Tongue (tissue), 2 donors: ENCODE data around the gene HOXB8. TPM values are rescaled to one million over a fixed set of nuclear protein-coding genes. Genes with fewer than 3 reads are reported as not detected.

Experiments
- DNase-seq: peaks from one replicate; pipeline ENCODE4 v3.0.0-alpha.2; 2015
- total RNA-seq: library from RNA; depleted of rRNA; stranded (reverse); fragments of >200 nt; gene quantifications from one replicate; pipeline ENCODE4 v1.2.3, GENCODE V29; 2014

The HOXB8 gene
- total RNA-seq, 1 donor from 2014 or later, result not detected

GRCh38 chr17:48624544-48625494 is 9.7 kb upstream of the HOXB8 start:
- DNase-seq, result no peak

GRCh38 chr17:48624118-48624517 is 9.0 kb upstream of the HOXB8 start:
- no peak for DNase-seq

- no peak for DNase-seq
Observed at GRCh38 chr17:48623583-48623982, 8.5 kb upstream of the HOXB8 start.

GRCh38 chr17:48622857-48623256 is 7.8 kb upstream of the HOXB8 start:
- DNase-seq, result no peak

GRCh38 chr17:48621410-48622392 is 6.6 kb upstream of the HOXB8 start:
- DNase-seq, result no peak

GRCh38 chr17:48620461-48621139 is 5.5 kb upstream of the HOXB8 start:
- DNase-seq, result no peak

GRCh38 chr17:48619826-48620449 is 4.8 kb upstream of the HOXB8 start:
- no peak for DNase-seq

GRCh38 chr17:48618256-48618896 is 3.3 kb upstream of the HOXB8 start:
- DNase-seq, result peak; percentile 95

GRCh38 chr17:48617471-48618255 is 2.6 kb upstream of the HOXB8 start:
- DNase-seq, result no peak

- no peak for DNase-seq
Observed at GRCh38 chr17:48616717-48617470, 1.8 kb upstream of the HOXB8 start.

- no peak for DNase-seq
Observed at GRCh38 chr17:48615963-48616716, 1.0 kb upstream of the HOXB8 start.

GRCh38 chr17:48613862-48614694 is 1.0 kb downstream of the HOXB8 start:
- no peak for DNase-seq

- peak; percentile 51 for DNase-seq
Observed at GRCh38 chr17:48612854-48613691, 2.0 kb downstream of the HOXB8 start.

GRCh38 chr17:48612456-48612853 is 2.6 kb downstream of the HOXB8 start:
- no peak for DNase-seq

- no peak for DNase-seq
Observed at GRCh38 chr17:48611681-48612455, 3.2 kb downstream of the HOXB8 start.

- no peak for DNase-seq
Observed at GRCh38 chr17:48611213-48611612, 3.9 kb downstream of the HOXB8 start.
